Non-pigmented ciliary epithelial cell (primary cell): ENCODE data around the gene CLRN3.
A peak's percentile ranks its signal among the peaks of the same experiment; 100 is the strongest.

Experiments used
- DNase-seq: peaks from one replicate; pipeline ENCODE4 v3.0.0-alpha.2; 2010; ENCODE audit warnings: low read depth

The CLRN3 gene

DNA sequence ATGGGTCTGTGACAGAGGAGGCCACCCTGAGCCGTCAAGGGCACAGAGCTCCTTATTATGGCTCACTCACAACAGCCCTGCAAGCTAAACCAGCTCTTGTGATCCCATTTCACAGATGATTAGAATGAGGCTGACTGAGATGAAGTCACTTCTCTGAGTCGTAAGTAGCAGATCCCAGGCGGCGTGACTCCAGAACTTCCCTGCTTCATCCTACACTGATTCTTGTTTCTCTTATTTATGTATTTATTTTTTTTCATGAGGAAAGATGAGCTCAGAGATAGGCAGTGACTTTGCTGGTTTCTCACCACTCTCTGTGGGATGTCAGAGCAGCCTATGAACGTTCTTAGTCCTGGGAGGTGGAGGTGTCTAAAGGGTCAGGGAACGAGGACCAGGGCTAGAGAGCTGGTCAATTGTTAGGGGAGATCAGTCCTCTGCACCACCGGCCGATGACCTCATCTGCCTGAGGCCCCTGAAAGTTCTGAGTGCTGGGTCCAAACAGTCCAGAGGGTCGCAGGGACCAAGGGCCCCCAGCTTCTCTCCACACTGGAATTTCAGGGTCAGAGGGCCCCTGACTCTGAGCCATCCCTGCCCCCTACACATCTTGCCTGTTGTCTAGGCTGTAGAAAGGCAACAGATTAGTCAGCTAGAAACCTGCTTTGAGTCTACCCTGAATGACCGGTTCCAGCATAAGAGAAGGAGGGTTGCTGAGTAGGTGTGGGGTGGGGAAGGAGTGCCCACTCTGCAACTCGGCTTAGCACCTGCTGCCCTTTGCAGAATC is 17.9 kb downstream of the CLRN3 start:
- DNase-seq = no peak

DNA sequence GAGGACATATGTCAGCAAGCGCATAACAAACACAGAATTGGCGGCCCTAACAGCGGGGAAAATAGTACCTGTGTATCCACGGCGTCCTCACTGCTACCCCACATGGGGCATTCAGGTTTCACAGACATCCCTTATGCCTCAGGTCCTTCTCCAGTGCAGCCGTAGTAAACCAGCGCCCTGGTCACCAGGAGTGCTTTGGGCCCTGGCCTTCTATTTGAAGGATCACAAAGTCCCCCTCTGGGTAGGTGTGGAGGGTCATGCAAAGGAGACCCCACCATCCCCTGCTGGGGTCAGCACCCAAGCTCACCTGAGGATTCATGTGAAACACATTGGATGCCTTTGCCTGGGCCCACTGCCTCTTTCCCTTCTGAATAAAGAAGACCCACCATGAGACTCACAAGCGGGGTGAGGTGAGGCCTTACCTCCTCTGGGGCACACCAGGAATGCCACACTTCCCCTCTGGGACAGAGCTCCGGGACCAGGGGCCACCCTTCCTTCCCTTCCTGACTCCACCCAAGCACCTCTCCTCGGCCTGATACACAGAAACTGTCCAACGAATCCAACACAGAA is 18.8 kb downstream of the CLRN3 start:
- DNase-seq = no peak

DNA sequence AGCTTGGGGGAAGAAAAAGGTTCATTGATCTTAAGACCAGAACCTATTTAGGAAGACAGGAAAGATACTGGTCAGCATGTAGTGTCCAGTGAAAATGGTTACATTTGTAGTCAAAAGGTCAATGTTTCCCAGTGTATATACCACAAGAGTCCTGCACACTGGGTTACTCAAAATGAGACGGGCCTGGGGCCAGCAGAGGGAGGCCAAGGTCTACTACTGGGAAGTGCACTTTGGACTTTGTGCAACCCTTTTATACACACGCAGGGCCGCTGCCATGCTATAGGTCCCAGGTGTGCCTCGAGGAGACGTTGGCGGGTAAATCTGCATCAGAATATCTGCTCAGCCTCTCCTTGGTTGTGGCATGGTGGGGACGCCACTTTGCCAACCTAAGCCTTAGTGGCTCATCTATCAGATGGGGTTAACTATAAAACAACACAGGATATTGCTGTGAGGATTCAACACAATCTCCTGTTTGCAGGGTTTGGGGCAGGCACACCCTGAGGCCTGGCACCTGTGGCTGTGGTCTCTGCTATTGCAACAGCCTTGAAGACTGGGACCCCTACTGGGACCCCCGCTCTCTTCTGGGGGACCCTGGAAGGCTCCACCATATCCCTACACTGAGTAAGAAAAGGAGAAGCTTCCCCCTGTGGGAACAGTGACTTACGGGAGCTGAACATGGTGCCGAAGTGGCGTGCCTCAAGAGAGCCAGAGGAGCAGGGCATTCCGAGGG is 19.7 kb downstream of the CLRN3 start:
- DNase-seq = no peak

DNA sequence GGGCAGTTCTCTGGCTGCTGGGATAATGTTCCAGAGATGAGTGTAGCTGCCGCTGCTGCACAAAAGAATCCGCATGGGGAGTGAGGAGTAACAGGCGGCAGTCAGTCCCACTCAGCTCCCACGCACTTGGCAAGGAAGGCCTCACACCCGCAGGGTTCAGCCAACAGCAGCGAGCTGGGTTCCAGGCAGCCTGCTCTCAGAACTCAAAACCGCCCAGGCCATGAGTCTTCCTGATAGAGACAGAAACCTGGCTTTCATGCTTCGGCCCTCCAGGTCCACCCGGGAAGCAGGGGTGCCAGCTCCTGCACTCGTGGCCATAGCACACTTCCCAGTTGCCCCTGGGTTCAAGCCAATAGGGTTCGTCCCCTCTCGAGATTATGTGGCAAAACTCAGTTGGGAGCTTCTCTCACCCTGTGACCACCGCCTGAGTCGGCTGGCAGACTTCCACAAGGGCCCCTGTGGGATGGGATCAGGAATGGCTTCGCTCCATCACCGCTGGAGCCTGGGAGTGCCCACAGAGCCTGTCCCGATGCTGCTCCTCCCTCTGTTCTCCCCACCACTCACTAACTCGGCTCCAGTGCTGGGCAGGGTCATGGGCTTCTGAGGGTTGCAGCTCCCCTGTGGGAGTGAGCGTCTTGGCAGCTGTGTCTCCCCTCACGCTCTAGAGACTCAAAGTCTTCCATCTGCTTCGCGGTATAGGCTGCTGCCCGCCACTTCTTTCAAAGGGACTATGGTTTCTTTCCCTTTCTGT is 20.6 kb downstream of the CLRN3 start:
- DNase-seq = no peak

DNA sequence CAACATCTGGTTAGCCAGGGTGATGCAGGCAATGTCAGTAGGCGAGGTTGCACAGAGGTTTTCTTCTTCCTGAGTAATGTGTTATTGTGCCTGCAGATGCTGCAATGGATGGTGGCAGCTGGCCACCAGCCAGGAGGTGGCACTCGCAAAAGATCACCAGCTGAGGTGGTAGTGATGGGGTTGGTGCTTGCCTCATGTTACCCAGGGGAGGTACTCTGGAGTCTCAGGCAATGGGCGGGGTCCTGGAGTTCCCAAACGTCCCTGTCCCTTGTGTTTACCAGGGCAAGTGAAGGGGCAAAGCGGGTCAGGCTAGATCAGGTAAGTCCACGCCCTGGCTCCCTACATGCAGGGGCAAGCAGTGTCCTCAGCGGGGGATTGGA is 21.1 kb downstream of the CLRN3 start:
- no peak for DNase-seq

DNA sequence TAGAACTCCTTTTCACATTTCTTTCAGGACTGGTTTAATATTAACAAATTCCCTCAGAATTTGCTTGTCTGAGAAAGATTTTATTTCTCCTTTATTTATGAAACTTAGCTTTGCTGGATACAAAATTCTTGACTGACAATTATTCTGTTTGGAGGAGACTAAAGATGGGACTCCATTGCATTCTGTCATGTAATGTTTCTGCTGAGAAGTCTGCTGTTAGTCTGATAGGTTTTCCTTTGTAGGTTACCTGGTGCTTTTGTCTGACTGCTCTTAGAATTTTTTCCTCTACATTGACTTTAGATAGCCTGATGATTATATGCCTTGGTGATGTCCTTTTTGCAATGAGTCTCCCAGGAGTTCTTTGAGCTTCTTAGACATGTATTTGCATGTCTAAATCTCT is 23.4 kb downstream of the CLRN3 start:
- DNase-seq = no peak

DNA sequence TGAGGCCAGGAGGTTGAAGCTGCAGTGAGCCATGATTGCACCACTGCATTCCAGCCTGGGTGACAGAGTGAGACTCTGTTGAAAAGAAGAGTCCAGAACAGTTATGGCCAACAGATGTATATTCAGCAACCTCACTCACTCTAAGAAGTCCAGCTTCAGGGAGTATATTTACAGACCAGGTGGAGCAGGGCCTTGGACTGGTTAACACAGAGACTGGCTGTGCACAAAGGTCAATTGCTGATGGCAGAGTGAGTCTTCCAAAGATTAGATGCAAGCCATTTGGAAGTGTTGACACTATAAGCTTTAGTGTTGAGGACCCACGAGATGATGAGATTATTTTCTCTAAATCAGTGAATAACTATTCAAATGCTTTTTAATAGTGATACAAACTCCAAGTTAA is 24.9 kb downstream of the CLRN3 start:
- DNase-seq = no peak

DNA sequence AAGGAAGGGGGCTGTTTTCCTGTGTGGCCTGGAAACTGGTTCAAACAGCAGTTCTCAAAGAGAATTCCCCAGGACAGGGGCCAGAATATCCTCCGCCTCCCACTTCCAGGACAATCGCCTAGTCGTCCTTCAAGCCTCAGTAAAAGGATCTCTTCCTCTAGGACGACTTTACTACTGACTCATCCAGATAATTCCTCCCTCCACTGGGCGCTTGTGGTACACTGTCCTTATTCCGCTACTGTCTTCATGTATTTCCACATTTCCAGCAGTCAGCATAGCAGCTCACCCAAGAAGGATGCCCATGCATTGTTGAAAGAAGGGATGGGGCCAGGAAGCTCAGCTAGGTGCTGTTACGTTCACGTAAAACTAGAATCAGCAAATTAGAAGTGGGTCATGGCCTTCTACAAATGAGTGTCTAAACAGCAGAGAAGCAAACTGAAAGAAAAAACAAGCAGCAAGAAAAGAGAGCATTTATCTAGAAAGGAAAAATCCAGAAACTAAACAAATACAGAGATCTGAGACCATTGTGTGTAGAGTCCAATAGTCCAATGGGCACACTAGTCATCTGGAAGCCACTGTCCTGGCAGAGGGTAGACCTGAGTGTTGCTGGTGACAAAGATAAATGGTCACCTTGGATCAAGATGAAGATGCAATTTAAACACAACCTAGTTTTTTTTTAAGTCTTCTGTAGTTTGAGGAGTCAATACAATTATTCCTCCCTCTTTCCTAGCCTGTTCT is 26.3 kb downstream of the CLRN3 start:
- no peak for DNase-seq

DNA sequence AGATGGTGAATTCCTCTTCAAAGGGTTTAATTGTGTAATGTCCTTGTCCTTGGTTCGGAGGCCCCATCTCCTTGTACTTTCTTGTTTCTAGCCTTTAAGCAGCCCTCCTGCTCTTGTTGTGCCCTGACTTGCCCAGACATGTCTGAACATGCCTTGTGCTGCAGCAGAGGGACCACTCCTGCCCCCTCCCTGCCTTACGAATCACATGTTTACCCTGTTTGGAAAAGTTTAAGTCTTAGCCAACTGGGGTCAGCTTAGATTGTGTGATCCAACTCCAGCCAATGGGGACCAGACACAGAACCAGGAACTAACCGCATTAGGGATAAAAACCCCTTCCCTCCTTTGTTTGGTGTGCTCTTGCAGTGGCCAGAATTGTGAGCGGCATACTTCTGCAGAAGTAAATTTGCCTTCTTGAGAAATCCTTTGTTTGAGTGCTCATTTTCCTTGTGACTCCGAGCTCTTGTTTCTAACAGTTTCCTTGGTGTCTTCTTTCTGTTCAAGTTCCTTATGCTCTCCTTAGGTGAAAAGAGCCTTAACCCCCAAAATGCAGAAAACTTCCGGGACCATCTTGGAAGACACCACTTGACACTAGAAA is 29.4 kb downstream of the CLRN3 start:
- no peak for DNase-seq

DNA sequence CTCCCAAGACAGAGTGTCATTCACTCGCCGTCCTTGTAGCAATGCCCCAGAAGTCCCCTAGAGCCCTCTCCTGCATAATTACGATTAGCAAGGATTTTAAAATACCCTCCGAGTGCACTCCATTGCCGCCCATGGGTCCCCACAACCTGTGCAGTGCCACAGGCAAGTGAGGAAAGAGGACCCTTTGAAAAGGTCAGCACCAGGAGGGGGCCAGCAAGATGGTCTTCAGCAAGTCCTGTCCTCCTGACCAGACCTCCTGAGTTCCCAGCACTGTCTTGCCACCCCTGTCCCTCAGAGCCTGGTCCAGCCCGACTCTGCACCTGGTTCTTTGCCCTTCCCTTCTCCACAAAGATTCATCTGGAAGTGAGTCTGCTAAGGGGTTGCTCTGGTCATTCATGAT is 32.1 kb downstream of the CLRN3 start:
- no peak for DNase-seq

DNA sequence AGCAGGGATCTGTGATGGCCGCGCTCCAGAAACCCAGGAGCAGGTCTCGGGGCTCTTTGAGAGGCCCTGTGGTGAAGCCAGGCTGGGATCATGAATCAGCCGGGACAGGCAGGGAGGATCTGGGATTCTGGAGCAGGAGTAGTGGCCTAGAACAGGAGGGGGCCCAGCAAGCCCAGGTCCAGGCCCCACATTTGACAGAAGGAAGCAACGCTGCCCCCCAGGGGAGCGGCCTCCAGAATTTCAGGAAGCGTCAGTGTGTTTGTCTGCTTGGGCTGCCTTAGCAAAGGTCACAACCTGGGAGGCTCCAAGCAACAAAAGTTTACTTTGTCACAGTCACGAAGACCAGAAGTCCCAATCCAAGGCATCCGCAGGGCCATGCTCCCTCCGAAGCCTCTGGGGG is 36.8 kb downstream of the CLRN3 start:
- DNase-seq = no peak

DNA sequence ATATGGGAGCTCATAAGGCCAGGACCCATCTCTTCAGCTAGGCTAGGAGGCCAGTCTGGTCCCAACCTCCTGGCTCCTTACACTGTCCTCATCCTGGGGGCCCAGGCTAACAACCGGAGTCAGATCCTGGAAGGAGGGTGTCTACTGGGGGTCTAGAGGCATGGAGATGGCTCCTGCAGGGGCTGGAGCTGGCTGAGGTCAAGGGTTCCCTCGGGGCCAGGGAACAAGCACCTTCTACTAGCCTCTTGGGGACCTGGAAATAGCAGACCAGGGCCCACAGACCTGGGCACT is 37.2 kb downstream of the CLRN3 start:
- no peak for DNase-seq

DNA sequence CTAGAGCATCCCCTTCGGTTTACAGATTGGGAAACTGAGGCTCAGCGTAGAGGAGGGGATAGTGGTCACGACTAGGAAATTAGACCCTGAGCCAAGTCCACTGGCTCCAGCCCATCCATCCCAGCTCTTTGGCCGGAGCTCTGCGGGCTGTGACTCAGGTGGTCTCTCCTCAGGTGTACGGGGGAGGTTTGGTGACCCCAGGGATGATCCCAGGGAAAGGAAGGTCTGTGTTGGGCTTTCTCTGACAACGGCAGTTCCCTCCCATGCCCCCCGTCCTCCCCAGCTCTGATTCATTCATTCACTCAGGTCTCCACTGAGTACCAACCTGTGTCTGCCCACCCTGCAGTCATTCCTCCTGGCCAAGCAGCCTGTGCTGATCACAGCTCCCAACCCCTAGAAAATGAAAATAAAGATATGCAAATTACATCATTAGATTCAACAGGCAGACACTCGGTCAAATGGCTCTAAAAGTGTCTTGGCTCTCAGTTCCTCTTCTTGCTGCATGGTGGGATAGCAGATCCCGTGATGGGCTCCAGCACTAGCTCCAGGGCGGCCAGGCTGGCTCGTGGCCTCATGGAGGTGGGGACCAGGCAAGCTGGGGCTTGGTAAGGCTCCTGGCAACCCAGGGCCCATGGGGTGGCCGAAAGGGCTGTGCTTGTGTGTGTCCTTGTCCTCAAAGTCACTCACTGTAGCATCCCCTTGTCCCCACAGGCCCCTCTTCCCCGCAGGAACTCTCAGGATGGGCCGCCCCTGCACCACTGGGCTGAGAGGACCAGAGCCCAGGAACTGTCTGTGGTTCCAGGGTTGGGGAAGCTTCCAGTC is 37.8 kb downstream of the CLRN3 start:
- no peak for DNase-seq

DNA sequence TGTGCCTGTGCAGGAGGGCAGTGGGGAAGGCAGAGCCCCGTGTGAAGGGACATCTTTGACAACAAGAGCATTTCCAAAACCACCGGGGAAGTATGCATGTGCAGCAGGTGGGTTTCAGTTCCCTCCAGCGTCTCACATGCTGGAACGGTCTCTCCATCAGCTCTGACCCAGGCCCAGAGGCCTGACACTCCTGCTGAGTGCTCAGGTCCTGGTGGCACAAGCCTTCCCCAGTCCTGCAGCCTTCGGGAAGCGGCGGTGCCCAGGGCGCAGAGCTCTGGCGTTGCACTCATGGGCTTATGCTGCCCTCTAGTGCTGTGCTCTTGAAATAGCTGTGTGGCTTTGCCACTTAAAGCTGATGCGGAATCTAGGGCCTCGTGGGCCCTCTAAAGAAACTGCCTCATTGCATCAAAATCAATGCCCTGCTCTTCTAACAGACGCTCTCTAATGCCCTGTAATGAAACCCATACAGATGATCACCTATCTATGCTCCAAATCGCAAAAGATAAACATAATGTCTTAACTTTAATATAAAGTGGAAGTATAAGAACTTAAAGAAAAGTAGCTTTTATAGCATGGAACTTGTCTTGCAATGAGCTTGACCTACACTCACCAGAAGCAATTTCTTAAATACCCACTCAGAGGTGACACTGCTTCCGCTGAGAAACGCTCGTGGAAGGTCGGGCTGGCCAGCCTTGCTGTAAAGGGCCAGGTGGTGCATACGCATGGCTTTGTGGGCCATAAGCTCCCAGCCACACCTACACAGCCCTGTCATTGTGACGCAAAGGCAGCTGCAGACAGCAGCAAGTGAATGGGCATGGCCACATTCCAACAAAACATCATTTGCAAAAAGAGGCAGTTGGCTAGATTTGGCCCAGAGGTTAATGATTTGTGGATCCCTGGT is 38.6 kb downstream of the CLRN3 start:
- DNase-seq = peak; percentile 15

DNA sequence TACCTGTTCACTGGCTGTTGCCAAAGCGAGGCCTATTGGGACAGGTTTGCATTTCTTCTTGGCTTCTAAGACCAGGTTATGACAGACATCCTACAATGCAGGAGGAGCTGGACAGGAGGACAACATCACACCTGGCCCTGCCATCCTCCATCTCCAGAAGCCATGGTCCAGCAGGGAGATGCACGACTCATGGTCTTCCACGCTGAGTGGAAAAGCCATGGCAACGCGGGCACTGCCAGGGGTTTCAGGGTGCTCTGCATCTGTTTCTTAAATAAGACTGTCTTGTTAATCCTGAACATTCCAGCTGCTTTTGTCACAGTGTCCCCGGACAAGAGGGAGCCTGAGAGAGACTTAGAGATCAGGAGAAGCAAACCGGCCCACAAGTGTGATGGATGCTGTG is 40.3 kb downstream of the CLRN3 start:
- DNase-seq = no peak

DNA sequence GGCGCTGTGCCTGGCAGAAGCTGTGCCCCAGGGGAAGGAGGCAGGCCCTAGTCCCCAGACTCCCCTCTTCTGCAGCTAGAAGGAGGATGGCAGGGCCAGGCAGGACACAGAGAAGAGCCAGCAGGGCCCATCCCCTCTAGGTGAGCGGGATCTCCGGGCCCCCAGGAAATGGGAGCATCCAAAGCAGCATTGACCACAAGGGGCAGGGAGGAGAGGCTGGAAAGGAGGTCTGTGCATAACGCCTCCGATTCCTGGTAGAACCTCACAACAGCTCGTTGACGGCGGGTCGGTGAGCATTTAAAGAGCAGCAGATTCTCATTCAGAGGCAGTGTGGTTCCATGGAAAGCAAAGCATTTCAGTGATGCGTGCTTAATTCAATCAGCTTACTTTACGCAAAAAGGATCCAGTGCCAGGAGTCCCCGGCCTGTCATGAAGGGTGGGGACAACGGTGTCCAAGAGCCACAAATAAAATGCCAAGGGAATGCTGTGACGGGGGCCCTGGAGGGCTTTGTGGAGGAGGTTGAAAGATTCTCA is 41.0 kb downstream of the CLRN3 start:
- DNase-seq = no peak

DNA sequence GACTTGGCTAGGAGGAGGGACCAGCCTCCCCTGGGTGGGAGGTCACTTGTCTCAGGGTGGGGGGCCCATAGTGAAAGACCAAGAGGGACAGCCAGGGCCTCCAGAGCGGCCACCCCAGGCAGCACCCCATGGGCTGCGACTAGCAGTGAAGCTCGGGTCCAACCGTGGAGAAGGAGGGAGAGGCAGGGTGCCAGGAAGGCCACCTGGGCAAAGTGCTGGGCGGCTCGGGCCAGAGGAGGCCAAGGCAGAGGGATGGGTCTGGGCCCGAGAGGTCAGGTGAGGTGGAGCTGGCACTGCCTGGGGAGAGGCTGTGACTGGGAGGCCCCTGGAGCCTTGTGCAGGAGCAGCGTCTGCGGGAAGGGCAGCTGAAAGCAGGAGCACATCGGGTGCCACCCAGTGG is 41.8 kb downstream of the CLRN3 start:
- no peak for DNase-seq

DNA sequence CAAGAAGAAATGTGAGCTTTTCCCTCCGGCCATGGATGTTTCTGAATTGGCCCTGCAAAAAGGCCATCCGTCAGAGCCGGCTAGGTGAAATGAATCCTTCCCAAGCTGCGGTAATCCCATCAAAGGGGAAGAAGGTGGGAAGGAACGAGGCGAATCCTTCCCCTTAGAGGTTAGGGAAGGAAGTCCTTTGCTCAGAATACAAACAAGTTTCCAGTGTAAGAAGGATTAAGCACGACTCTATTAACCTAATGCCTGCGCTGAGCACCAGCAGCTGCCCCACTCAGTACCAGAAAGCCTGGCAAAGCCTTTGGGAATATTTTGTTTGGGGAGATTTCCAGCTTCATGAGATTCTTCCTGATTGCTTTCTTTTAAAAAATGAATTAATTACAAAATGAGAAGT is 42.8 kb downstream of the CLRN3 start:
- no peak for DNase-seq

DNA sequence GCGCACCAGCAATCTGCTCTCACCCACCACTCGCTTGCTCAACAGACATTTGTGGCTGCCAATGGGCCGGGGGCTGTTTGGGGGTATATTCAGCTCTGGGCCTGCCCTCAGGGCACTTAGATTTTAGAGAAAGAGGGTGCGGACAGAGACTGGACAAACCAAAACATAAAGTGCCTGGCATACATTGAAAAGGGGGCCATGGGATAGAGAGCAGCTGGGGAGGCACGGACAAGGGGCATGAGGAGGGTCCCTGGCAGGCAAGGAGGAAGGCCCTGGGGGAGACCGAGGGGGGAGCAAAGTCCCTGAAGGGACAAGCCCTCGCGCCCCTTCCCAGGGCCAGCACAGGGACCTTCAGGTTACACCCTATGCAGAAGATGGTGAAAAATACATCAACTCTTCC is 43.5 kb downstream of the CLRN3 start:
- no peak for DNase-seq

DNA sequence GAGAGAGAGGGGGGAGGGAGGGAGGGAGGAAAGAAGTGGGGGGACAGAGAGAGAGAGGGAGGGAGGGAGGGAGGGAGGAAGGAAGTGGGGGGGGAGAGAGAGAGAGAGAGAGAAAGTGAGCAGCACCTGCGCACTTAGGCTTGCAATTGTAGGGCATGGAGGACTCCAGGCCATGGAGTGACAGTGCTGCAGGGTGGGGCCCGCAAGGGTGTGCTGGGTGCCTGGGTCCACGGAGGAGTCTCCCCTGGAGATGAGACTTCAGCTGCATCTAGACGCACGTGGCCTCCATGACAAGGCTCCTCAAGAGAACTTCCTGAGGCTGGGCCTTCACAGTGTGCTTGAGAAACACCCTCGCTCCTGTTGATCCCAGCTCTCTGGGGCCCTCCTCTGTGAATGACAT is 44.5 kb downstream of the CLRN3 start:
- DNase-seq = no peak
